Astrocyte of the spinal cord (primary cell): ENCODE measurements around the gene SLC5A10.

Experiments used
- DNase-seq: peaks from one replicate; pipeline ENCODE4 v3.0.0; 2011; ENCODE audit warnings: low read depth, low spot score
- H3K4me3 ChIP-seq: 2 replicates; pipeline ENCODE4 v1.5.1; 2011; ENCODE audit warnings: low read depth, mild to moderate bottlenecking, low read length, moderate library complexity
- in situ Hi-C: cut with HindIII; loops from 2 replicates; pipeline ENCODE4 v1.10.0; 2017; ENCODE audit warnings: low sequenced_read_pairs
- TF ChIP-seq, protein P1 (sequence below): IDR thresholded peaks from 2 replicates; pipeline ENCODE4 v1.5.1; 2012; ENCODE audit warnings: low read depth, mild to moderate bottlenecking, low read length, inconsistent platforms

SLC5A10 gene

GRCh38 chr17:18951941-18952842, at the start of gene SLC5A10:
SLC5A10 (plus strand) TSS chr17:18952165; CDS start chr17:18952206, 41 bp downstream.
- in situ Hi-C loops, result no loop called here
- DNase-seq, result no peak
- no peak within 1 kb of the TSS for H3K4me3 ChIP-seq
- TF ChIP-seq, protein P1, sequence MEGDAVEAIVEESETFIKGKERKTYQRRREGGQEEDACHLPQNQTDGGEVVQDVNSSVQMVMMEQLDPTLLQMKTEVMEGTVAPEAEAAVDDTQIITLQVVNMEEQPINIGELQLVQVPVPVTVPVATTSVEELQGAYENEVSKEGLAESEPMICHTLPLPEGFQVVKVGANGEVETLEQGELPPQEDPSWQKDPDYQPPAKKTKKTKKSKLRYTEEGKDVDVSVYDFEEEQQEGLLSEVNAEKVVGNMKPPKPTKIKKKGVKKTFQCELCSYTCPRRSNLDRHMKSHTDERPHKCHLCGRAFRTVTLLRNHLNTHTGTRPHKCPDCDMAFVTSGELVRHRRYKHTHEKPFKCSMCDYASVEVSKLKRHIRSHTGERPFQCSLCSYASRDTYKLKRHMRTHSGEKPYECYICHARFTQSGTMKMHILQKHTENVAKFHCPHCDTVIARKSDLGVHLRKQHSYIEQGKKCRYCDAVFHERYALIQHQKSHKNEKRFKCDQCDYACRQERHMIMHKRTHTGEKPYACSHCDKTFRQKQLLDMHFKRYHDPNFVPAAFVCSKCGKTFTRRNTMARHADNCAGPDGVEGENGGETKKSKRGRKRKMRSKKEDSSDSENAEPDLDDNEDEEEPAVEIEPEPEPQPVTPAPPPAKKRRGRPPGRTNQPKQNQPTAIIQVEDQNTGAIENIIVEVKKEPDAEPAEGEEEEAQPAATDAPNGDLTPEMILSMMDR, result peak; percentile 53

- DNase-seq, result no peak
- TF ChIP-seq, protein P1, result no peak
- H3K4me3 ChIP-seq, result no peak overlapping the region
- in situ Hi-C loops, result no loop called here
Observed at GRCh38 chr17:18904482-18904881, 47.5 kb upstream of the SLC5A10 start.

GRCh38 chr17:18905226-18905625, 46.7 kb upstream of the SLC5A10 start:
- in situ Hi-C loops, result no loop called here
- H3K4me3 ChIP-seq, result no peak overlapping the region
- DNase-seq, result no peak
- TF ChIP-seq, protein P1, result no peak

- TF ChIP-seq, protein P1, result no peak
- in situ Hi-C loops, result no loop called here
- DNase-seq, result no peak
- H3K4me3 ChIP-seq, result no peak overlapping the region
Observed at GRCh38 chr17:18910326-18910725, 41.6 kb upstream of the SLC5A10 start.

GRCh38 chr17:18910881-18911280, 41.1 kb upstream of the SLC5A10 start:
- H3K4me3 ChIP-seq, result no peak overlapping the region
- in situ Hi-C loops, result no loop called here
- TF ChIP-seq, protein P1, result no peak
- no peak for DNase-seq

GRCh38 chr17:18916816-18917500, 35.0 kb upstream of the SLC5A10 start:
- no peak overlapping the region for H3K4me3 ChIP-seq
- DNase-seq, result no peak
- TF ChIP-seq, protein P1, result no peak
- in situ Hi-C loops, result no loop called here
